PC-9 (cell line): Measurements from ENCODE around the gene CPLANE1.

Experiments
- CTCF ChIP-seq: fragments of 200-600 bp; sonication (generic); conservative IDR thresholded peaks from 2 replicates; pipeline ENCODE4 v1.6.1; 2017; ENCODE audit warnings: mixed run types, antibody characterized with exemption, mild to moderate bottlenecking, moderate library complexity
- EZH2 ChIP-seq: fragments of 200-600 bp; sonication (generic); IDR thresholded peaks from 2 replicates; pipeline ENCODE4 v1.8.0; 2017; ENCODE audit warnings: antibody characterized with exemption, low read depth

DNA sequence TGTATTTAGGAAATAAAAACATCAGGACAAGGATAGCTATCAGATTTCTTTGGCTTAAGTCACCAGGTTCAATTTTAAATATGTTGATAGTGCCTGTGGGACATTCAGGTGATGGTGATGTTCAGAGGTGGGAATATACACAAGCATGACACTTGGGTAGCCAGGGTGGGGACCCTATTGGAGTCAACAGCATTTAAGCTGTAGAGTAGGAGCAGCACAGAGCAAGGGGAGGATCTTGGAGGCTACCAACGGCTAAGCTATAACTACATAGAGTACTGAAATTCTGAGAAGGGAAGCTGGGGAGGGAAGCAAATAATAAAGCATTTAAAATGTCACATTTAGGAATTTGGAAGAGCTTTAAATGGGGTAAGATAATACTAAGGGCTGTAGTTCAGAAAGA is 177.7 kb downstream of the CPLANE1 start:
- TF ChIP-seq CTCF (no peak), EZH2 (no peak)
